Measurements from ENCODE around the gene PLEKHJ1. TPM values are rescaled to one million over a fixed set of nuclear protein-coding genes. Genes with fewer than 3 reads are reported as not detected.

PLEKHJ1 gene
- total and polyA plus RNA-seq, 9 of the 15 experiments (the other 6 are each of a cell fraction or from before 2014, with no cell fraction given): 1.5 to 188 (median 63.9) TPM

DNA sequence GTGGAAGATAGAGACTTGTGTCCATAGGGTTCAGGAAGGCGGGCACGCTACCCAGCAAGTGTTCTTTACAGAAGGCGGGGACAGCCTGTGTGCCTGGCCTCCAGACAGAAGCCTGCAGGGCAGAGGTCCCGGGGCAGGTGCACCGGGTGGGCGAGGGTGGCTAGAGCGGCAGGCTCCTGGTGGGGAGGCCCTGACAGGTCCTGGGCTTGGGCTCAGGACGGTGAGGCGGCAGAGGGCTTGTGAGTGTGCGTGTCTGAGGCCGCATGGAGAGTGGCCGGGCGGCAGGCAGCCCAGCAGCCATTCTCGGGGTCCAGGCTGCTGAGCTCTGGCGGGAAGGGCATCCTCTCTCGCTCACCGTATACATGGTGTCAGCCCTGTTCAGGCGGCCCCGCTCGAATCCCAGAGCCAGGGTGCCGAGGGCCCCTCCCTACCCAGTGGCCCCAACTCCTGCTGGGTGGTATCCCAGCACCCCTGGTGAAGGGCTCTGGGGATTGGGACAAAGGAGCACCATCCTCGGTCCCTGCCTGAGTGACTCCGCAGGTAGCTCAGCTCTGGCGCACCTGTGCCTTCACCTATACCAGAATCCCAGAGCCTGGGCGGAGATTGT lies 10.0 kb upstream of the PLEKHJ1 start (continued):
- TF ChIP-seq RBFOX2 (IDR thresholded peaks at IDR 0.05; ENCODE audit: low read depth, low read length): peak; percentile 58

DNA sequence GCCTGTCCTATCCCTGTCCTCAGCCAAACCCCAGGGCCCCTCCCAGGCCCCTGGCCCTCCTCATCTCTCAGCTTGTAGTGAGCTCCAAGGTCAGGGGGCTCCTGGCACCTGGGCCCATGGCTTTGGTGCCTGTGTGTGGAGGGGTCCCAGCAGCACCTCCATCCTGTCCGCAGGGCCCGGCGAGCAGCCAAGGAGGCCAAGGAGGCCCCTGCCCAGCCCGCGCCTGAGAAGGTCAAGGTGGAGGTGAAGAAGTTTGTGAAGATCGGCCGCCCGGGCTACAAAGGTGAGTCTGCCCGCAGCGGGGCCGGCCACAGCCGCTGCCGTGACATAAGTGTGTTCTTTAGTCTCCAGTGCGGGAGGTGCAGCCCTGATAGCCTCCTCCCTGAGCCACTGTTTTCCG lies 9.1 kb upstream of the PLEKHJ1 start:
- peaks cover 13% of the 10 kb centered on the region for H3K9me1 ChIP-seq (ENCODE audit: control insufficient read depth, insufficient read depth, low read length)
- WGBS (ENCODE audit: insufficient coverage, low coverage, missing lambda C conversion rate): 100% methylated on average over 4 of the region's 15 CpGs
- peaks cover 12 to 81% of the 10 kb centered on the region in 2 experiments for H3K4me1 ChIP-seq (replicated peaks in 1 of 2; ENCODE audit: control insufficient read depth in 2 of 2, insufficient read depth in 2 of 2, low read length in 2 of 2)
- DNase-seq (ENCODE audit: extremely low read depth in 1 of 4, low spot score in 3 of 4) (no peak), ATAC-seq (no peak), FAIRE-seq (no peak)
- peak overlapping the region in 1 of 2 experiments; percentile 57; a peak in 2 of 4 replicates for H3K9ac ChIP-seq (ENCODE audit: insufficient read depth in 1 of 2, low read depth in 2 of 2, low read length in 2 of 2)
- peaks cover 92% of the 10 kb centered on the region; the same call in 2 of the 3 replicates for H3K36me3 ChIP-seq (ENCODE audit: control insufficient read depth, insufficient read depth, low read length)
- no peak overlapping the region for H2AFZ ChIP-seq (ENCODE audit: low read depth, low read length)
- no TSS peak for BruUV-seq (replicated peaks)
- H3K4me3 ChIP-seq: no peak overlapping the region
- TF ChIP-seq TBP (optimal IDR thresholded peaks at IDR 0.05; ENCODE audit: low read depth, low read length) (no peak), POLR2G (IDR thresholded peaks at IDR 0.05; ENCODE audit: low read depth, low read length) (peak; percentile 57; the same call in 1 of the 2 replicates), RBM22 (IDR thresholded peaks at IDR 0.05; ENCODE audit: low read depth, low read length, poor library complexity, severe bottlenecking) (peak; percentile 27)
- TF ChIP-seq, protein P1, sequence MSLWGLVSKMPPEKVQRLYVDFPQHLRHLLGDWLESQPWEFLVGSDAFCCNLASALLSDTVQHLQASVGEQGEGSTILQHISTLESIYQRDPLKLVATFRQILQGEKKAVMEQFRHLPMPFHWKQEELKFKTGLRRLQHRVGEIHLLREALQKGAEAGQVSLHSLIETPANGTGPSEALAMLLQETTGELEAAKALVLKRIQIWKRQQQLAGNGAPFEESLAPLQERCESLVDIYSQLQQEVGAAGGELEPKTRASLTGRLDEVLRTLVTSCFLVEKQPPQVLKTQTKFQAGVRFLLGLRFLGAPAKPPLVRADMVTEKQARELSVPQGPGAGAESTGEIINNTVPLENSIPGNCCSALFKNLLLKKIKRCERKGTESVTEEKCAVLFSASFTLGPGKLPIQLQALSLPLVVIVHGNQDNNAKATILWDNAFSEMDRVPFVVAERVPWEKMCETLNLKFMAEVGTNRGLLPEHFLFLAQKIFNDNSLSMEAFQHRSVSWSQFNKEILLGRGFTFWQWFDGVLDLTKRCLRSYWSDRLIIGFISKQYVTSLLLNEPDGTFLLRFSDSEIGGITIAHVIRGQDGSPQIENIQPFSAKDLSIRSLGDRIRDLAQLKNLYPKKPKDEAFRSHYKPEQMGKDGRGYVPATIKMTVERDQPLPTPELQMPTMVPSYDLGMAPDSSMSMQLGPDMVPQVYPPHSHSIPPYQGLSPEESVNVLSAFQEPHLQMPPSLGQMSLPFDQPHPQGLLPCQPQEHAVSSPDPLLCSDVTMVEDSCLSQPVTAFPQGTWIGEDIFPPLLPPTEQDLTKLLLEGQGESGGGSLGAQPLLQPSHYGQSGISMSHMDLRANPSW (CRISPR knock-in tag; IDR thresholded peaks at IDR 0.05): no peak
- no peak overlapping the region for H3K27ac ChIP-seq (ENCODE audit: extremely low read depth, low read depth, low read length)
- peaks cover 40% of the 10 kb centered on the region for H3K79me2 ChIP-seq (ENCODE audit: control insufficient read depth, insufficient read depth, low read length)
- H4K20me1 ChIP-seq (replicated peaks; ENCODE audit: control insufficient read depth, insufficient read depth, low read length): peaks cover 33% of the 10 kb centered on the region
- H3K9me3 ChIP-seq (replicated peaks; ENCODE audit: control insufficient read depth, insufficient read depth, low read depth, low read length): no peaks in the 10 kb centered on the region
- H3K4me2 ChIP-seq (ENCODE audit: insufficient read depth, low read length): no peak overlapping the region
- ChIA-PET CTCF (ENCODE audit: low intra/inter-chr PET ratio) (no interaction called here), POLR2A (interaction anchor here (1.0 to 1.9 kb wide), 4 partner anchors 9 to 21 kb away, joined by 3 to 7 read pairs (median 5); no protein-coding TSS in a partner anchor)
- no peaks in the 10 kb centered on the region for H3K27me3 ChIP-seq (ENCODE audit: control insufficient read depth in 2 of 2, insufficient read depth in 2 of 2, low read length in 2 of 2)
- intact Hi-C loops (cut with micrococcal nuclease) (no loop called here), in situ Hi-C loops (cut with MboI) (no loop called here)

All from K562 (cell line).